Activated CD8-positive, alpha-beta T cell treated with anti-CD3 and anti-CD28 coated beads for 36 hours (primary cell): ENCODE results near the gene TIGD3. TPM values are rescaled to one million over a fixed set of nuclear protein-coding genes. Genes with fewer than 3 reads are reported as not detected.

ENCODE experiments used
- ATAC-seq: fragments of 200-7000 bp; cut with Tn5 transposase; one replicate; pipeline ENCODE4 v1.10.0; 2021; ENCODE audit warnings: mild to moderate bottlenecking, moderate library complexity
- CTCF ChIA-PET: fragments of 350-600 bp; sonication (Branson Sonifier 250); formaldehyde crosslinking; loops from one replicate; lab custom pipeline; 2021; ENCODE audit warnings: antibody characterized with exemption; lab: Charles Lee
- POLR2A ChIA-PET: fragments of 350-600 bp; sonication (Branson Sonifier 250); formaldehyde crosslinking; loops from one replicate; lab custom pipeline; 2021; ENCODE audit warnings: antibody characterized with exemption; lab: Charles Lee
- DNase-seq: peaks from one replicate; pipeline ENCODE4 v3.0.0-alpha.2; 2020
- H3K27ac Mint-ChIP-seq: one replicate; pipeline ENCODE4 v1.8.0; 2021; ENCODE audit warnings: mild to moderate bottlenecking, mixed read lengths
- H3K27me3 Mint-ChIP-seq: one replicate; pipeline ENCODE4 v1.8.0; 2021; ENCODE audit warnings: mixed read lengths
- H3K36me3 Mint-ChIP-seq: one replicate; pipeline ENCODE4 v1.8.0; 2021; ENCODE audit warnings: low read depth, mixed read lengths
- H3K4me1 Mint-ChIP-seq: one replicate; pipeline ENCODE4 v1.8.0; 2021; ENCODE audit warnings: low read depth, mixed read lengths
- H3K4me3 Mint-ChIP-seq: one replicate; pipeline ENCODE4 v1.8.0; 2021; ENCODE audit warnings: mild to moderate bottlenecking, moderate library complexity, mixed read lengths
- H3K9me3 Mint-ChIP-seq: one replicate; pipeline ENCODE4 v1.8.0; 2021; ENCODE audit warnings: mixed read lengths
- intact Hi-C: fragments of 100-400 bp; cut with micrococcal nuclease; formaldehyde crosslinking; loops from one replicate; pipeline ENCODE4 v1.10.0; 2022
- total RNA-seq, 2 experiments: library from RNA; stranded (reverse); gene quantifications; one replicate each; pipeline ENCODE4 v1.2.3, GENCODE V29; 2021
- TF ChIP-seq, protein P1 (sequence below): fragments of 200-600 bp; IDR thresholded peaks from one replicate; pipeline ENCODE4 v1.8.0; 2022; ENCODE audit warnings: antibody characterized with exemption, mild to moderate bottlenecking

TIGD3 gene
- total RNA-seq, 2 experiments from 2014 or later: 0.65 to 1.4 TPM

DNA sequence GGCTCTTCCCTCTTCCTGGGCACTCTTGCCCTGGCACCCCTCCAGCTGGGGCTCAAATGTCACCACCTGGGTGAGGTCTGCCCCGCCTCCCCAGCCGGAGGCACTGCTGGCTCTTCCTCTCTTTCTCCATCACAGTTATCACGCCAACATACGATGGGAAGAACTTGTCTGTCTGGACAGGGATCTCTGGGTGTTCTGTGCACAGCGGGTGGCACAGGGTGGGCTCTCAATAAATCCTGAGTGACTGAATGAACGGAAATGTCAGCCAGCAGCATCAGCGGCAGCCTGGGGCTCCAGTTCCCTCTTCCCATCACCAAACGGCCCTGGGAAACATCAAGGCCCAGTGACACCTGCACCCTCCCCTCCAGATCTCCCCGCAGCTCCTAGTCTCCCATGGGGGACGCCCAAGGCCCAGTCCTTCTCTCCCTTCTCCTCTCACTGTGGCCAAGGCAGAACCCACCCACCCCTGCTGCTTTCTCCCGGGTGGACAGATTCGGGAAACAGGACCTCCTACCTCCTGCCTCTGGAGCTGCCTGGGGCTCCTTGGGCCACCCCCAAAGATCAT lies 28.3 kb downstream of the TIGD3 start:
- Mint-ChIP-seq H3K4me3 (peak overlapping the region; percentile 78), H3K27me3 (no peaks in the 10 kb centered on the region)
- no peak for ATAC-seq

DNA sequence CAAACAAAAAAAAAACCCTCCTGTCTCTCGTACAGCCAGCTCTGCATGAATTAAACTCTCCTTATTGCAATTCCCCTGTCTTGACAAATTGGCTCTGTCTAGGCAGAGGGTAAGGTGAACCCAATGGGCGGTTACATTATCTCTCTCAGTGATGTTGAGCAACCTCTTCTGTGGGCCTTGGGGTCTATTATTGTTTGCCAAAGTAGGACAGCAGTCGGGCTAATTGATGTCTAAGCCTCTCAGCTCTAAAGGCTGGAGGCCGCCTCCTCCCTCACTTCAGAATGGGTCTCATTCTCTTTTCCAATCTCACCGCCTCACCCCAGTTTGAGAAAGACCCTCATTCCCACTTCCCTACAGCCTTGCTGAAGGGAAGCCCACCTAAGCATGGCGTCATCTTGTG lies 29.2 kb downstream of the TIGD3 start:
- DNase-seq: no peak
- H3K27me3 Mint-ChIP-seq: no peaks in the 10 kb centered on the region
- POLR2A ChIA-PET: interaction anchor here (0.9 to 18.5 kb wide), 6 partner anchors 15 to 249 kb away, joined by 3 to 339 read pairs (median 3); partner anchors contain the start of genes MALAT1, NEAT1 and SYVN1
- H3K4me1 Mint-ChIP-seq: peaks cover 58% of the 10 kb centered on the region
- H3K4me3 Mint-ChIP-seq: peak overlapping the region; percentile 78
- H3K27ac Mint-ChIP-seq: peak overlapping the region; percentile 97
- no peaks in the 10 kb centered on the region for H3K9me3 Mint-ChIP-seq
- CTCF ChIA-PET: interaction anchor here (1.5 to 6.1 kb wide), 3 partner anchors 28 to 126 kb away, joined by 3 to 37 read pairs (median 5); no protein-coding TSS in a partner anchor
- no peak for ATAC-seq
- TF ChIP-seq, protein P1, sequence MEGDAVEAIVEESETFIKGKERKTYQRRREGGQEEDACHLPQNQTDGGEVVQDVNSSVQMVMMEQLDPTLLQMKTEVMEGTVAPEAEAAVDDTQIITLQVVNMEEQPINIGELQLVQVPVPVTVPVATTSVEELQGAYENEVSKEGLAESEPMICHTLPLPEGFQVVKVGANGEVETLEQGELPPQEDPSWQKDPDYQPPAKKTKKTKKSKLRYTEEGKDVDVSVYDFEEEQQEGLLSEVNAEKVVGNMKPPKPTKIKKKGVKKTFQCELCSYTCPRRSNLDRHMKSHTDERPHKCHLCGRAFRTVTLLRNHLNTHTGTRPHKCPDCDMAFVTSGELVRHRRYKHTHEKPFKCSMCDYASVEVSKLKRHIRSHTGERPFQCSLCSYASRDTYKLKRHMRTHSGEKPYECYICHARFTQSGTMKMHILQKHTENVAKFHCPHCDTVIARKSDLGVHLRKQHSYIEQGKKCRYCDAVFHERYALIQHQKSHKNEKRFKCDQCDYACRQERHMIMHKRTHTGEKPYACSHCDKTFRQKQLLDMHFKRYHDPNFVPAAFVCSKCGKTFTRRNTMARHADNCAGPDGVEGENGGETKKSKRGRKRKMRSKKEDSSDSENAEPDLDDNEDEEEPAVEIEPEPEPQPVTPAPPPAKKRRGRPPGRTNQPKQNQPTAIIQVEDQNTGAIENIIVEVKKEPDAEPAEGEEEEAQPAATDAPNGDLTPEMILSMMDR: no peak
- peaks cover 6% of the 10 kb centered on the region for H3K36me3 Mint-ChIP-seq
- intact Hi-C loops: loop anchor here (2.0 to 5.0 kb wide), 2 partner anchors 44 to 119 kb away; no protein-coding TSS in a partner anchor

More for the DNA sequence above, 28.3 kb downstream of the TIGD3 start:
- Mint-ChIP-seq H3K9me3 (no peaks in the 10 kb centered on the region), H3K36me3 (no peaks in the 10 kb centered on the region), H3K4me1 (peaks cover 49% of the 10 kb centered on the region), H3K27ac (peak overlapping the region; percentile 97)
- no peak for DNase-seq
- TF ChIP-seq, protein P1: no peak
- POLR2A ChIA-PET: interaction anchor here (0.9 to 18.5 kb wide), 11 partner anchors 12 to 261 kb away, joined by 3 to 339 read pairs (median 3); partner anchors contain the start of genes MALAT1, NEAT1 and SYVN1
- intact Hi-C loops: loop anchor here (2.0 to 5.0 kb wide), 2 partner anchors 44 to 120 kb away; no protein-coding TSS in a partner anchor
- CTCF ChIA-PET: interaction anchor here (1.5 to 6.1 kb wide), 5 partner anchors 27 to 128 kb away, joined by 3 to 37 read pairs (median 6); no protein-coding TSS in a partner anchor

DNA sequence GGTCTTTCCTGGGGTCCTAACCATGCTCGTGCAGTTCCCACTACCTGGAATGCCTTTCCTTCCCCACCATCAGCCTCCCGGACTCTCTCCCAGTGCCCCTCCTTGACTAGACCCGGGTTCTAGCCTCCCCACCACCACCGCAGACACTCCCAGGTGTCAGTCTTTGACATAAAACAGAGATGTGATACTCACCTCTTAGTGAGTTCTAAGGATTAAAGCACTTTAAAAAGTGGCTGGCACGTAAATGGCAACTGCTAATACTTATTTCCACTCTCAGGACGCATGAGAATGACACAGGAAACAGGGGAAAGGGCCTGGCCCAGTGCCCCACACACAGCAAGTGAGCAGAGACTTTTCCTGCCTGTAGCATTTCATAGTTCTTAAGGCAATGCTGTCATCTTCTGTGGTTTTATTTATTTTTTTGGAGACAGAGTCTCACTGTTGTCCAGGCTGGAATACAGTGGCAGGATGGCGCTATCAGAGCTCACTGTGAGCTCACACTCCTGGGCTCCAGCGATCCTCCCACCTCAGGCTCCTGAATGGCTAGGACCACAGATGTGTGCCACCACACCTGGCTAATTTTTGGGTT lies 29.8 kb downstream of the TIGD3 start:
- POLR2A ChIA-PET: interaction anchor here (0.8 to 18.5 kb wide), 6 partner anchors 37 to 250 kb away, joined by 3 to 339 read pairs (median 3); partner anchors contain the start of genes MALAT1, NEAT1 and SYVN1

DNA sequence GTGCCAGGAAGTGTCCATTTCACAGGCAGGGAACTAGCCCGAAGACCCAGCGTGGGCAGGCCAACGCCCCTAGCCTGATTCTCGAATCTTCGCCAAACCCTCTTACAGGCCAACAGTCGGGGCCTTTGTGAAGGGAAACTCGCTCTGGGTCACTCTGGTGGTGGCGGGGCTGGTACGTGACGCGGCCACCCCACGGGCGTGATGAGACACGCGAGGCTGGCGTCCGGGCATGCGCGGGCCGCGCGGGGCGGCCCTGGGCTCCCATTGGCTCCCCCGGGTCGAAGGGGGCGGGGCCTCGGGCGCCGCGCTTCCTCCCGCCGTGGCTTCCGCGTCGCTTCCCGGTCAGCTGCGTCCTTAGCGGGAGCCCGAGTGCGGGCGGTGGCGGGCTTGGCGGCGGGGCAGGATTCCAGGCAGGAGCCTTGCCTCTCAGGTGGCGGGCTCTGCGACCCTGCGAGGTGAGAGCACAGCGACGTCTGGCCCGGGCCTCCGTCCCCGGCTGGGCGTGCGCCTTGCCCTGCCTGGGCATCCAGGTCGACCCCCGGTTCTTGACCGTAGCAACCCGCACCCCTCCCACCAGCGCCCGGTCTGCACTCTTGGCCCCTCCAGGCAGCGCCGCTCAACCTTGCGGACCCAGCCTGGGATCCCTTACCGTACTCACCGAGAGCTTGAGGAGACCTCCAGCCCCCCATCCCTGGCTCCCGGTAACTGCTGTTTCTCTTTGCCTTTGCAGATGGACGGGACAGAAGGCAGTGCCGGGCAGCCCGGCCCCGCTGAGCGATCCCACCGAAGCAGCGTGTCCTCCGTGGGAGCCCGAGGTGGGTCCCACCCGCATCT lies 32.0 kb downstream of the TIGD3 start, which contains the start of gene FRMD8:
Gene FRMD8 (plus strand): TSS at position 331 of the 834 bp plus-strand sequence. CDS start 400 bp downstream, at position 731.
- ATAC-seq (peak; percentile 28), DNase-seq (peak; percentile 84)
- Mint-ChIP-seq H3K9me3 (no peaks in the 10 kb centered on the region), H3K27me3 (no peaks in the 10 kb centered on the region), H3K27ac (peak within 1 kb of the TSS; percentile 97), H3K4me1 (peaks cover 75% of the 10 kb centered on the region), H3K4me3 (peak within 1 kb of the TSS; percentile 85), H3K36me3 (peaks cover 16% of the 10 kb centered on the region)
- CTCF ChIA-PET: interaction anchor here (0.8 to 2.8 kb wide), 8 partner anchors 8 to 155 kb away, joined by 3 to 20 read pairs (median 4); no protein-coding TSS in a partner anchor
- TF ChIP-seq, protein P1: no peak
- POLR2A ChIA-PET: interaction anchor here (1.1 to 18.5 kb wide), 5 partner anchors 10 to 189 kb away, joined by 3 to 339 read pairs (median 5); partner anchors contain the start of genes DPF2, EHBP1L1, MALAT1 and NEAT1
- intact Hi-C loops: no loop called here

More for the DNA sequence above, 29.8 kb downstream of the TIGD3 start:
- CTCF ChIA-PET: interaction anchor here (1.8 to 6.1 kb wide), 2 partner anchors 32 to 126 kb away, joined by 5 to 37 read pairs; no protein-coding TSS in a partner anchor
- Mint-ChIP-seq H3K27me3 (no peaks in the 10 kb centered on the region), H3K27ac (peak overlapping the region; percentile 97), H3K4me1 (peaks cover 64% of the 10 kb centered on the region), H3K4me3 (peak overlapping the region; percentile 78), H3K36me3 (peaks cover 10% of the 10 kb centered on the region), H3K9me3 (no peaks in the 10 kb centered on the region)
- intact Hi-C loops: loop anchor here (5.0 kb wide), 1 partner anchor 43 kb away; no protein-coding TSS in a partner anchor
- peak; percentile 62 for DNase-seq
- ATAC-seq: no peak
- TF ChIP-seq, protein P1: no peak
